HG02970 (cell line): ENCODE data around the gene GBE1.
"Not testable (repeated sequence)": the region's sequence is repeated elsewhere in the genome, so short reads cannot be mapped to it uniquely, and the experiment has no call there.

Experiments used
- ATAC-seq: cut with Tn5 transposase; IDR thresholded peaks from one replicate; pipeline ENCODE4 v1.9.1; 2021; ENCODE audit warnings: mild to moderate bottlenecking, moderate library complexity, moderate number of reproducible peaks; ENCODE audit not compliant: unreplicated experiment, low FRiP score

The GBE1 gene

GRCh38 chr3:81760924-81761903 lies at the start of gene GBE1:
Gene GBE1, minus strand, starts transcription at chr3:81761645. Its CDS starts 128 bp downstream, at chr3:81761517.
- peak; percentile 94 for ATAC-seq

- ATAC-seq, result no peak
Observed at GRCh38 chr3:81808900-81809299, 47.5 kb upstream of the GBE1 start.

- no peak for ATAC-seq
Observed at GRCh38 chr3:81799403-81799802, 38.0 kb upstream of the GBE1 start.

- ATAC-seq, result no peak
Observed at GRCh38 chr3:81793410-81793809, 32.0 kb upstream of the GBE1 start.

- ATAC-seq, result no peak
Observed at GRCh38 chr3:81790117-81790516, 28.7 kb upstream of the GBE1 start.

GRCh38 chr3:81789691-81790090 lies 28.2 kb upstream of the GBE1 start:
- ATAC-seq, result no peak

- peak; percentile 54 for ATAC-seq
Observed at GRCh38 chr3:81788610-81789009, 27.2 kb upstream of the GBE1 start.

- ATAC-seq, result no peak
Observed at GRCh38 chr3:81788044-81788443, 26.6 kb upstream of the GBE1 start.

- no peak for ATAC-seq
Observed at GRCh38 chr3:81782585-81782984, 21.1 kb upstream of the GBE1 start.

- ATAC-seq, result no peak
Observed at GRCh38 chr3:81778678-81779182, 17.3 kb upstream of the GBE1 start.

GRCh38 chr3:81776643-81777042 lies 15.2 kb upstream of the GBE1 start:
- ATAC-seq, result no peak

GRCh38 chr3:81770710-81771109 lies 9.3 kb upstream of the GBE1 start:
- no peak for ATAC-seq

- no peak for ATAC-seq
Observed at GRCh38 chr3:81769299-81769698, 7.9 kb upstream of the GBE1 start.

- not testable (repeated sequence) for ATAC-seq
Observed at GRCh38 chr3:81767250-81767859, 5.9 kb upstream of the GBE1 start.

- ATAC-seq, result no peak
Observed at GRCh38 chr3:81765400-81765799, 4.0 kb upstream of the GBE1 start.

GRCh38 chr3:81764665-81765064 lies 3.2 kb upstream of the GBE1 start:
- no peak for ATAC-seq

- no peak for ATAC-seq
Observed at GRCh38 chr3:81764002-81764401, 2.6 kb upstream of the GBE1 start.

GRCh38 chr3:81763001-81763400 lies 1.6 kb upstream of the GBE1 start:
- ATAC-seq, result no peak

GRCh38 chr3:81761904-81762580 lies 597 bp upstream of the GBE1 start:
- no peak for ATAC-seq

GRCh38 chr3:81760215-81760614 lies 1.2 kb downstream of the GBE1 start:
- no peak for ATAC-seq

GRCh38 chr3:81758771-81759170 lies 2.7 kb downstream of the GBE1 start:
- not testable (repeated sequence) for ATAC-seq
